HEK293 (cell line): ENCODE measurements around the gene PLXNA3.

ENCODE experiments used
- CTCF ChIA-PET: fragments of 350-600 bp; formaldehyde crosslinking; extraction: SDS; loops from one replicate; lab custom pipeline; 2021; ENCODE audit warnings: antibody characterized with exemption; lab: Yijun Ruan, JAX
- POLR2A ChIA-PET: fragments of 300-600 bp; formaldehyde crosslinking; extraction: SDS; loops from one replicate; lab custom pipeline; 2020; ENCODE audit warnings: antibody characterized with exemption, inconsistent platforms; lab: Yijun Ruan, JAX
- H3K27ac ChIP-seq: fragments of 200-500 bp; sonication (Bioruptor generic); 2 replicates; pipeline ENCODE4 v1.5.1; 2014; ENCODE audit warnings: low read depth, low read length, control low read depth, inconsistent platforms; ENCODE audit errors: extremely low read depth
- H3K36me3 ChIP-seq, 2 experiments: fragments of 200-500 bp in 1 of 2; sonication (Bioruptor generic) in 1 of 2; 1 replicate in 1 of 2; 2 replicates in 1 of 2; pipeline ENCODE4 v1.5.1; 2014 to 2017; ENCODE audit warnings: inconsistent platforms in 2 of 2, low read length in 2 of 2; ENCODE audit not compliant: control insufficient read depth in 2 of 2, insufficient read depth in 1 of 2
- H3K4me1 ChIP-seq: fragments of 200-500 bp; sonication (Bioruptor generic); 2 replicates; pipeline ENCODE4 v1.5.1; 2014; ENCODE audit warnings: mild to moderate bottlenecking, low read length, inconsistent platforms; ENCODE audit not compliant: control insufficient read depth, insufficient read depth
- H3K4me3 ChIP-seq: 2 replicates; pipeline ENCODE4 v1.5.1; 2011; ENCODE audit warnings: low read depth, mild to moderate bottlenecking, control low read depth, low read length, moderate library complexity
- H3K9me3 ChIP-seq: fragments of 200-500 bp; sonication (Bioruptor generic); 2 replicates; pipeline ENCODE4 v1.5.1; 2014; ENCODE audit warnings: low read depth, low read length, inconsistent platforms; ENCODE audit not compliant: control insufficient read depth, insufficient read depth
- EGR2 ChIP-seq: fragments of 450-650 bp; formaldehyde crosslinking; IDR thresholded peaks from 2 replicates; pipeline ENCODE4 v1.5.1; 2016; ENCODE audit warnings: low read depth, missing biosample characterization, missing genetic modification characterization
- KLF10 ChIP-seq: fragments of 450-650 bp; IDR thresholded peaks from 2 replicates; pipeline ENCODE4 v1.5.1; 2018; ENCODE audit warnings: missing biosample characterization, mild to moderate bottlenecking, missing genetic modification characterization
- SALL2 ChIP-seq: fragments of 450-650 bp; formaldehyde crosslinking; IDR thresholded peaks from 2 replicates; pipeline ENCODE4 v1.5.0; 2017; ENCODE audit warnings: missing biosample characterization, mild to moderate bottlenecking, missing genetic modification characterization, borderline replicate concordance
- ZFP69B ChIP-seq: fragments of 450-650 bp; formaldehyde crosslinking; IDR thresholded peaks from 2 replicates; pipeline ENCODE4 v1.5.1; 2016; ENCODE audit warnings: missing biosample characterization, missing genetic modification characterization
- ZNF121 ChIP-seq: fragments of 450-650 bp; formaldehyde crosslinking; IDR thresholded peaks from 2 replicates; pipeline ENCODE4 v1.5.1; 2016; ENCODE audit warnings: missing biosample characterization, missing genetic modification characterization
- ZNF169 ChIP-seq: fragments of 450-650 bp; formaldehyde crosslinking; IDR thresholded peaks from 2 replicates; pipeline ENCODE4 v1.5.1; 2016; ENCODE audit warnings: missing biosample characterization, missing genetic modification characterization
- ZNF223 ChIP-seq: fragments of 450-650 bp; formaldehyde crosslinking; IDR thresholded peaks from 2 replicates; pipeline ENCODE4 v1.5.1; 2016; ENCODE audit warnings: missing biosample characterization, missing genetic modification characterization
- ZNF302 ChIP-seq: fragments of 450-650 bp; formaldehyde crosslinking; IDR thresholded peaks from 2 replicates; pipeline ENCODE4 v1.5.1; 2016; ENCODE audit warnings: missing biosample characterization, missing genetic modification characterization, low read depth
- ZNF341 ChIP-seq: fragments of 450-650 bp; formaldehyde crosslinking; IDR thresholded peaks from 2 replicates; pipeline ENCODE4; 2016; ENCODE audit warnings: low read depth, missing biosample characterization, missing genetic modification characterization
- ZNF354C ChIP-seq: fragments of 450-650 bp; formaldehyde crosslinking; IDR thresholded peaks from 2 replicates; pipeline ENCODE4 v1.5.1; 2016; ENCODE audit warnings: missing biosample characterization, missing genetic modification characterization, low read depth, borderline replicate concordance
- ZNF639 ChIP-seq: fragments of 450-650 bp; formaldehyde crosslinking; IDR thresholded peaks from 2 replicates; pipeline ENCODE4 v1.5.1; 2016; ENCODE audit warnings: missing biosample characterization, missing genetic modification characterization
- ZNF658 ChIP-seq: fragments of 450-650 bp; formaldehyde crosslinking; IDR thresholded peaks from 2 replicates; pipeline ENCODE4; 2016; ENCODE audit warnings: missing biosample characterization, missing genetic modification characterization
- ZNF776 ChIP-seq: fragments of 450-650 bp; formaldehyde crosslinking; IDR thresholded peaks from 2 replicates; pipeline ENCODE4 v1.5.0; 2017; ENCODE audit warnings: missing biosample characterization, missing genetic modification characterization, borderline replicate concordance
- ZNF837 ChIP-seq: fragments of 450-650 bp; formaldehyde crosslinking; IDR thresholded peaks from 2 replicates; pipeline ENCODE4 v1.5.1; 2016; ENCODE audit warnings: missing biosample characterization, missing genetic modification characterization

The PLXNA3 gene

GRCh38 chrX:154517101-154517781 lies 59.2 kb downstream of the PLXNA3 start:
- CTCF ChIA-PET, result interaction anchor here (0.7 to 1.8 kb wide), 3 partner anchors 10 to 49 kb away, joined by 4 to 9 read pairs (median 5); no protein-coding TSS in a partner anchor
- no peak overlapping the region for H3K27ac ChIP-seq
- no peak for TF ChIP-seq ZFP69B (tag by site-specific recombination)
- TF ChIP-seq ZNF354C (tag by site-specific recombination), result no peak
- no peak for TF ChIP-seq SALL2 (tag by site-specific recombination)
- TF ChIP-seq ZNF223 (tag by site-specific recombination), result no peak
- no peak for TF ChIP-seq ZNF639
- TF ChIP-seq ZNF169 (tag by site-specific recombination), result no peak
- no peak for TF ChIP-seq EGR2 (tag by site-specific recombination)
- no peak for TF ChIP-seq KLF10
- TF ChIP-seq ZNF341 (tag by site-specific recombination), result no peak
- no peak for TF ChIP-seq ZNF302
- TF ChIP-seq ZNF837 (tag by site-specific recombination), result no peak
- peaks cover 0 to 5% of the 10 kb centered on the region in 2 experiments; a peak in 2 of 3 replicates for H3K36me3 ChIP-seq
- H3K4me3 ChIP-seq, result no peak overlapping the region
- H3K4me1 ChIP-seq, result peaks cover 3% of the 10 kb centered on the region; the same call in 1 of the 2 replicates
- POLR2A ChIA-PET, result interaction anchor here (0.9 to 1.1 kb wide), 3 partner anchors 10 to 39 kb away, joined by 3 to 4 read pairs (median 3); partner anchors contain the start of gene LAGE3
- H3K9me3 ChIP-seq, result no peaks in the 10 kb centered on the region

GRCh38 chrX:154519389-154519788 lies 61.3 kb downstream of the PLXNA3 start:
- Histone ChIP-seq H3K9me3 (no peaks in the 10 kb centered on the region), H3K4me3 (no peak overlapping the region), H3K36me3 (no peaks in the 10 kb centered on the region), H3K27ac (no peak overlapping the region), H3K4me1 (peaks cover 3% of the 10 kb centered on the region; the same call in 1 of the 2 replicates)
- ChIA-PET POLR2A (interaction anchor here (0.7 to 0.8 kb wide), 2 partner anchors 10 to 19 kb away, joined by 3 to 5 read pairs; no protein-coding TSS in a partner anchor), CTCF (interaction anchor here (0.9 kb wide), 1 partner anchor 146 kb away, joined by 3 read pairs; no protein-coding TSS in a partner anchor)
- TF ChIP-seq ZNF776 (no peak), ZNF341 (tag by site-specific recombination) (no peak)

- TF ChIP-seq ZNF658 (tag by site-specific recombination) (no peak), ZNF121 (tag by site-specific recombination) (peak; percentile 86)
- TF ChIP-seq, all 188 proteins: peak for 1
- H3K36me3 ChIP-seq, result peaks cover 0 to 7% of the 10 kb centered on the region in 2 experiments; a peak in 1 of 3 replicates
- ChIA-PET POLR2A (interaction anchor here (1.7 kb wide), 1 partner anchor 35 kb away, joined by 15 read pairs; the partner anchor contains the start of gene SLC10A3), CTCF (interaction anchor here (0.9 to 1.2 kb wide), 3 partner anchors 9 to 36 kb away, joined by 4 to 8 read pairs (median 5); partner anchors contain the start of gene SLC10A3)
- H3K4me1 ChIP-seq, result 0 out of 2 replicates have a peak, but pooled peaks cover 2% of the 10 kb centered on the region
- no peak overlapping the region for H3K27ac ChIP-seq
- H3K4me3 ChIP-seq, result no peak overlapping the region
- no peaks in the 10 kb centered on the region for H3K9me3 ChIP-seq
These were observed 67.8 kb downstream of the PLXNA3 start for GRCh38 chrX:154525606-154526490.
